CD4-positive, alpha-beta T cell (primary cell): ENCODE measurements around the gene MAP1LC3B2. TPM values are rescaled to one million over a fixed set of nuclear protein-coding genes. Genes with fewer than 3 reads are reported as not detected.

Experiments
- ATAC-seq: fragments of 200-7000 bp; cut with Tn5 transposase; one replicate; pipeline ENCODE4 v1.10.0; 2022; ENCODE audit warnings: mild to moderate bottlenecking; ENCODE audit not compliant: poor library complexity
- CTCF ChIA-PET: fragments of 350-600 bp; sonication (Branson Sonifier 250); formaldehyde crosslinking; loops from one replicate; lab custom pipeline; 2021; ENCODE audit warnings: antibody characterized with exemption, inconsistent platforms; lab: Charles Lee
- POLR2A ChIA-PET: fragments of 350-600 bp; sonication (Branson Sonifier 250); formaldehyde crosslinking; loops from one replicate; lab custom pipeline; 2021; ENCODE audit warnings: antibody characterized with exemption, inconsistent platforms; lab: Charles Lee
- DNase-seq, 14 experiments: peaks; one replicate each; pipeline ENCODE4 v3.0.0-alpha.2; 2013 to 2020; ENCODE audit warnings: mixed read lengths in 2 of 14
- H3K27ac ChIP-seq, 2 donors: one replicate each; pipeline versions ENCODE4 v1.5.1 to v1.7.0; 2013; ENCODE audit warnings: low read length in 2 of 2, low read depth in 1 of 2, mild to moderate bottlenecking in 1 of 2
- H3K27me3 ChIP-seq, 2 experiments: 1 replicate in 1 of 2; 2 replicates in 1 of 2; pipeline versions ENCODE4 v1.6.1 to v1.7.0; 2013; ENCODE audit warnings: low read length in 2 of 2, control low read depth in 1 of 2, mild to moderate bottlenecking in 1 of 2, moderate library complexity in 1 of 2; ENCODE audit not compliant: insufficient read depth in 2 of 2, control insufficient read depth in 1 of 2
- H3K36me3 ChIP-seq: one replicate; pipeline ENCODE4 v1.6.1; 2013; ENCODE audit warnings: low read length, control low read depth; ENCODE audit not compliant: insufficient read depth
- H3K4me1 ChIP-seq: one replicate; pipeline ENCODE4 v1.6.1; 2013; ENCODE audit warnings: low read length, control low read depth; ENCODE audit not compliant: insufficient read depth
- H3K4me3 ChIP-seq: one replicate; pipeline ENCODE4 v1.5.1; 2013; ENCODE audit warnings: mild to moderate bottlenecking, low read length, moderate library complexity
- H3K9me3 ChIP-seq, 2 experiments: 1 replicate in 1 of 2; 2 replicates in 1 of 2; pipeline versions ENCODE4 v1.6.1 to v1.7.0; 2013; ENCODE audit warnings: low read length in 2 of 2, mild to moderate bottlenecking in 2 of 2, control low read depth in 1 of 2, moderate library complexity in 1 of 2; ENCODE audit not compliant: control insufficient read depth in 1 of 2, insufficient read depth in 1 of 2
- H3K27ac Mint-ChIP-seq: one replicate; pipeline ENCODE4 v1.8.0; 2020; ENCODE audit warnings: mixed read lengths
- H3K27me3 Mint-ChIP-seq: one replicate; pipeline ENCODE4 v1.8.0; 2021; ENCODE audit warnings: mixed read lengths
- H3K36me3 Mint-ChIP-seq: one replicate; pipeline ENCODE4 v1.8.0; 2021; ENCODE audit warnings: low read depth, mixed read lengths
- H3K4me1 Mint-ChIP-seq: one replicate; pipeline ENCODE4 v1.8.0; 2021; ENCODE audit warnings: low read depth, mixed read lengths
- H3K4me3 Mint-ChIP-seq: one replicate; pipeline ENCODE4 v1.8.0; 2020; ENCODE audit warnings: mild to moderate bottlenecking, mixed read lengths
- H3K9me3 Mint-ChIP-seq: one replicate; pipeline ENCODE4 v1.8.0; 2020; ENCODE audit warnings: mixed read lengths
- intact Hi-C, 2 experiments: fragments of 100-400 bp; cut with DNase I in 1 of 2; cut with micrococcal nuclease in 1 of 2; formaldehyde crosslinking; loops; one replicate each; pipeline versions ENCODE4 v1.15.1 to v1.9.0; 2023 to 2025; cut with DNase I, micrococcal nuclease
- total RNA-seq, 174 experiments: library from RNA in 2 of 174; stranded (reverse) in 2 of 174; gene quantifications; one replicate each; pipeline ENCODE4 v1.2.3 and lab custom pipeline; 2021 to 2026
- TF ChIP-seq, protein P1 (sequence below): fragments of 200-600 bp; IDR thresholded peaks from one replicate; pipeline ENCODE4 v1.8.0; 2022; ENCODE audit warnings: antibody characterized with exemption, mild to moderate bottlenecking

MAP1LC3B2 gene
- total RNA-seq, 2 experiments from 2014 or later, result 1.5 to 2.1 TPM

DNA sequence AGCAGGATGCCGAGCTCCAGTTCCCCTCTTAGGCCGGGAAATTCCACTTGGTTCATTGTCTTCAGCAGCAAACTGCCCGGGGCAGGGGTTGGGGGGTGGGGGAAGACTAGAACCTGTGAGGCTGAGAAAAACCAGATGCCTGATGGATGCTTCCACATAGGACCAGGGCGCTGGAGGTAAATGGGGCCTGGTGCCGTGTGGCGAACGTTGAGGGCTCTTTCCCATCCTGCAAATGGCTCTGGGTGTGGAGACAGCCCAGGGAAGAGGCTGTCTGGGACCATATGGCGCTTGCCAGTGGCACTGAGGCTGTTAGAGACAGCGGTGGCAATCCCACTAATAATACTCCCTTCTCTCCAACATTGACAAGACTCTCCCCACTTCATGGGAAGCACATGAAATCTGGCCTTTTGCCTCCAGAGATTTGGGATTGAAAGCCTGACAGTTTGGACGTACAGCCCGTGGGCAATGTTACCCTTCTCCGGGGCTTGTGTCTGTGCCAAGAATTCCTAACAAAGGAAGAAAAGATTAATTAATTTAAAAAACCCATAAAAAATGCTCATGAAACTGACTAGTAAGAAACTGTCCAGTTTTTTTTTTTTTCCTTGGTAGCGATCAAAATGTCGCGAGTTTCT is 44.5 kb downstream of the MAP1LC3B2 start:
- peaks cover 4% of the 10 kb centered on the region for H3K27me3 Mint-ChIP-seq
- Histone ChIP-seq H3K36me3 (no peaks in the 10 kb centered on the region), H3K27ac (no peak overlapping the region), H3K4me3 (no peak overlapping the region), H3K27me3 (peaks cover 0 to 2% of the 10 kb centered on the region in 2 experiments), H3K9me3 (no peaks in the 10 kb centered on the region), H3K4me1 (peaks cover 8% of the 10 kb centered on the region)
- H3K4me1 Mint-ChIP-seq, result peaks cover 11% of the 10 kb centered on the region
- H3K4me3 Mint-ChIP-seq, result no peak overlapping the region
- intact Hi-C loops, result loop anchor here in 1 of 2 experiments (10.0 kb wide), 1 partner anchor 329 kb away; the partner anchor contains the start of gene MED13L
- no peaks in the 10 kb centered on the region for H3K9me3 Mint-ChIP-seq
- TF ChIP-seq, protein P1, sequence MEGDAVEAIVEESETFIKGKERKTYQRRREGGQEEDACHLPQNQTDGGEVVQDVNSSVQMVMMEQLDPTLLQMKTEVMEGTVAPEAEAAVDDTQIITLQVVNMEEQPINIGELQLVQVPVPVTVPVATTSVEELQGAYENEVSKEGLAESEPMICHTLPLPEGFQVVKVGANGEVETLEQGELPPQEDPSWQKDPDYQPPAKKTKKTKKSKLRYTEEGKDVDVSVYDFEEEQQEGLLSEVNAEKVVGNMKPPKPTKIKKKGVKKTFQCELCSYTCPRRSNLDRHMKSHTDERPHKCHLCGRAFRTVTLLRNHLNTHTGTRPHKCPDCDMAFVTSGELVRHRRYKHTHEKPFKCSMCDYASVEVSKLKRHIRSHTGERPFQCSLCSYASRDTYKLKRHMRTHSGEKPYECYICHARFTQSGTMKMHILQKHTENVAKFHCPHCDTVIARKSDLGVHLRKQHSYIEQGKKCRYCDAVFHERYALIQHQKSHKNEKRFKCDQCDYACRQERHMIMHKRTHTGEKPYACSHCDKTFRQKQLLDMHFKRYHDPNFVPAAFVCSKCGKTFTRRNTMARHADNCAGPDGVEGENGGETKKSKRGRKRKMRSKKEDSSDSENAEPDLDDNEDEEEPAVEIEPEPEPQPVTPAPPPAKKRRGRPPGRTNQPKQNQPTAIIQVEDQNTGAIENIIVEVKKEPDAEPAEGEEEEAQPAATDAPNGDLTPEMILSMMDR, result no peak
- ChIA-PET POLR2A (no interaction called here), CTCF (no interaction called here)
- no peak for ATAC-seq
- H3K27ac Mint-ChIP-seq, result no peak overlapping the region
- no peak for DNase-seq
- no peaks in the 10 kb centered on the region for H3K36me3 Mint-ChIP-seq

DNA sequence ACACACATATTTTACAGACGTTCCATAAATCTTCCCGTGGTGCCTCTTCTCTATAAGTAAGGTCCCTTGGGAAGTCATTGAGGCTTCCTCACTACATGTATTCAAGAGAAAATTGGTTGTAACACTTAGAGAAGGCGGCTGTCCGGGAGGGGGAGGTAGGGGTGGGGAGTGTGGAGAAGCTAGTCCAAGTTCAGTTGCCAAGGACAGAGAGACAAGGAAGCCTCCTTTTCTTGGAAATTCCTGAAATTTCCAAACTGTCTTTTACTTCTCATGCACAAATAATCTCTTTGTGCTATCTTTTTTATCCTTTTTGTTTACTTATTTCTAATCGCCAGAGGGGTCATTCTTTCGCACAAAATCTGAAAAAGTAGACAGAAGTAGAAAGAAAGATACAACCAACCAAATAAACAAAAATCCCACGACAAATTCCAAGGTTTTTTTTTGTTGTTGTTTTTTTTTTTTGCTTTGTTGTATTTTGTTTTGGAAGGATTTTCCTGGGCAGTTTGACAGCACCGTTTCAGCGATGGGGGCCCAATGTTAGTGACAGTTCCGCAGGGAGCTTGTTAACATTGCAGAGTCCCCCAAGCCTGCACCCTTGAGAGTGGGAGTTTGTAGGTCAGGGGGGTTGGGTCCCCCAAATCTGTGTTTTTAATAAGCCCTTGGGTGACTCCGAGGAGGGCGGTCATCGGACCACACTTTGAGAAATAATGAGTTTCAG is 45.2 kb downstream of the MAP1LC3B2 start:
- TF ChIP-seq, protein P1, result no peak
- intact Hi-C loops, result loop anchor here in 1 of 2 experiments (10.0 kb wide), 1 partner anchor 330 kb away; the partner anchor contains the start of gene MED13L
- ChIA-PET CTCF (no interaction called here), POLR2A (no interaction called here)
- no peaks in the 10 kb centered on the region for H3K36me3 ChIP-seq
- peaks cover 6% of the 10 kb centered on the region for H3K4me1 Mint-ChIP-seq
- DNase-seq, result no peak
- no peak overlapping the region for H3K4me3 Mint-ChIP-seq
- no peak for ATAC-seq
- H3K27ac ChIP-seq, result no peak overlapping the region
- peaks cover 4% of the 10 kb centered on the region for H3K27me3 Mint-ChIP-seq
- no peaks in the 10 kb centered on the region for H3K9me3 ChIP-seq
- no peaks in the 10 kb centered on the region for H3K36me3 Mint-ChIP-seq
- peaks cover 6% of the 10 kb centered on the region for H3K4me1 ChIP-seq
- no peak overlapping the region for H3K4me3 ChIP-seq
- no peak overlapping the region for H3K27ac Mint-ChIP-seq
- peaks cover 0 to 2% of the 10 kb centered on the region in 2 experiments for H3K27me3 ChIP-seq
- H3K9me3 Mint-ChIP-seq, result no peaks in the 10 kb centered on the region

DNA sequence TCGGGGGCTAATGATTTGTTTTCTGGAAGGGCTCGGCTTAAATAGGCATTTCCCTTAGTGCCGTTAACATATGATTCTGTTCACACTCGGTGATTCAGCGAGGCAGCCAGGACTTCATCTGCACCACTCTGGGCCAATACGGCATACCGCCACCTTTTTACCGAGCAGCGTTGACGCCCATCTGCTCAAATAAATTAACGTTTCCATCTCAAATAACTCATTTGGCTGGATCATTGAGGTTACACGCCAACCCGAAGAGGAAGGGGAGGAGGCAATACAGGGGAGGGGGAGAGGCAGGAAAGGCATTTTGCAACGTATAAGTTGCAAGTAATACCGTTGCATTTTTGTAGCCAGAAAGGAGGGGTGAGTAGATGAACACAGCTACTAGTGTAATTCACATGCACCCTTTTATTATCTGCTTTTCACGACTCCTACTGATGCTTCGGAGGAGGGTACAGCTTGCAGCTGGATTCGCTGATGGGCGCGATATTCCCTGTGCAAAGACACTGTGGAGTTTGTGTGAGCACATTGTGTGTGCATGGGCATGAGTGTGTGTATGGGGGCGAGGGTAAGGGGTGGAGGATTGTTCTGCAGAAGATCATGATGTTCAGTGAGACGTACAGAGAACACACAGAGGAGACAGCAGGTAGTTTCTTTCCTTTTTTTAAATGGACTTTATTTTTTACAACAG is 45.9 kb downstream of the MAP1LC3B2 start:
- intact Hi-C loops, result loop anchor here in 1 of 2 experiments (5.0 to 10.0 kb wide), 2 partner anchors 330 to 608 kb away; partner anchors contain the start of gene MED13L
- H3K27me3 Mint-ChIP-seq, result peaks cover 4% of the 10 kb centered on the region
- Histone ChIP-seq H3K9me3 (no peaks in the 10 kb centered on the region), H3K4me3 (no peak overlapping the region), H3K4me1 (no peaks in the 10 kb centered on the region), H3K36me3 (no peaks in the 10 kb centered on the region), H3K27ac (no peak overlapping the region), H3K27me3 (peaks cover 0 to 2% of the 10 kb centered on the region in 2 experiments)
- no peak for ATAC-seq
- TF ChIP-seq, protein P1, result no peak
- no peak overlapping the region for H3K4me3 Mint-ChIP-seq
- no peaks in the 10 kb centered on the region for H3K36me3 Mint-ChIP-seq
- H3K4me1 Mint-ChIP-seq, result peaks cover 3% of the 10 kb centered on the region
- H3K27ac Mint-ChIP-seq, result no peak overlapping the region
- DNase-seq, result no peak
- no peaks in the 10 kb centered on the region for H3K9me3 Mint-ChIP-seq
- ChIA-PET POLR2A (no interaction called here), CTCF (no interaction called here)
